HG02885 (cell line): ENCODE results near the gene RAPGEF1.
"Not testable (repeated sequence)": the region's sequence is repeated elsewhere in the genome, so short reads cannot be mapped to it uniquely, and the experiment has no call there.

Experiments used
- ATAC-seq: cut with Tn5 transposase; IDR thresholded peaks from one replicate; pipeline ENCODE4 v1.9.1; 2021; ENCODE audit warnings: mild to moderate bottlenecking; ENCODE audit not compliant: unreplicated experiment, poor library complexity

RAPGEF1 gene

GRCh38 chr9:131739959-131740648 is at the start of gene RAPGEF1:
Gene RAPGEF1, minus strand, starts transcription at chr9:131740076. Its CDS starts 246 bp downstream, at chr9:131739830.
- peak; percentile 55 for ATAC-seq

GRCh38 chr9:131788851-131789250 is 49.0 kb upstream of the RAPGEF1 start:
- no peak for ATAC-seq

GRCh38 chr9:131787838-131788237 is 48.0 kb upstream of the RAPGEF1 start:
- ATAC-seq, result no peak

- no peak for ATAC-seq
These were observed 45.0 kb upstream of the RAPGEF1 start for GRCh38 chr9:131784748-131785501.

GRCh38 chr9:131781069-131781468 is 41.2 kb upstream of the RAPGEF1 start:
- no peak for ATAC-seq

GRCh38 chr9:131776473-131776872 is 36.6 kb upstream of the RAPGEF1 start:
- ATAC-seq, result no peak

- no peak for ATAC-seq
These were observed 36.2 kb upstream of the RAPGEF1 start for GRCh38 chr9:131776036-131776435.

- no peak for ATAC-seq
These were observed 34.8 kb upstream of the RAPGEF1 start for GRCh38 chr9:131774636-131775035.

GRCh38 chr9:131773911-131774379 is 34.1 kb upstream of the RAPGEF1 start:
- no peak for ATAC-seq

- ATAC-seq, result no peak
These were observed 33.1 kb upstream of the RAPGEF1 start for GRCh38 chr9:131772940-131773339.

- ATAC-seq, result no peak
These were observed 31.8 kb upstream of the RAPGEF1 start for GRCh38 chr9:131771646-131772045.

GRCh38 chr9:131769361-131769760 is 29.5 kb upstream of the RAPGEF1 start:
- no peak for ATAC-seq

GRCh38 chr9:131764568-131764967 is 24.7 kb upstream of the RAPGEF1 start:
- no peak for ATAC-seq

- ATAC-seq, result peak; percentile 46
These were observed 22.6 kb upstream of the RAPGEF1 start for GRCh38 chr9:131762356-131762932.

- no peak for ATAC-seq
These were observed 19.3 kb upstream of the RAPGEF1 start for GRCh38 chr9:131759017-131759647.

GRCh38 chr9:131757549-131757948 is 17.7 kb upstream of the RAPGEF1 start:
- no peak for ATAC-seq

- peak; percentile 68 for ATAC-seq
These were observed 15.8 kb upstream of the RAPGEF1 start for GRCh38 chr9:131755541-131756198.

GRCh38 chr9:131754846-131755245 is 15.0 kb upstream of the RAPGEF1 start:
- ATAC-seq, result no peak

- not testable (repeated sequence) for ATAC-seq
These were observed 13.9 kb upstream of the RAPGEF1 start for GRCh38 chr9:131753751-131754150.

- no peak for ATAC-seq
These were observed 12.5 kb upstream of the RAPGEF1 start for GRCh38 chr9:131752231-131752884.
